Endothelial cell of umbilical vein (primary cell): ENCODE results near the gene RDX. TPM values are rescaled to one million over a fixed set of nuclear protein-coding genes. Genes with fewer than 3 reads are reported as not detected.

Source experiments
- BruUV-seq: library from RNA; stranded (reverse); fragments of 400-500 nt; replicated peaks from 2 replicates; lab custom pipeline; 2021; lab: Mats Ljungman, UMichigan
- CTCF ChIA-PET: fragments of 300-600, 350-600 bp; sonication (Branson Sonifier 250); formaldehyde crosslinking; loops from one replicate; lab custom pipeline; 2021; ENCODE audit warnings: antibody characterized with exemption, inconsistent platforms; lab: Charles Lee
- POLR2A ChIA-PET: fragments of 300-600, 350-600 bp; sonication (Branson Sonifier 250); formaldehyde crosslinking; loops from one replicate; lab custom pipeline; 2021; ENCODE audit warnings: antibody characterized with exemption, inconsistent platforms; lab: Charles Lee
- DNase-seq: peaks from one replicate; pipeline ENCODE4 v3.0.0-alpha.2; 2011; ENCODE audit warnings: low read depth, low spot score
- FAIRE-seq: peaks from 2 replicates; lab custom pipeline; 2011; peaks lifted over from hg19 to GRCh38; lab: Jason Lieb, UNC
- H2AFZ ChIP-seq: 2 replicates; pipeline ENCODE4 v1.6.0; 2012; ENCODE audit warnings: low read depth, low read length, control low read depth, inconsistent platforms
- H3K27ac ChIP-seq: 2 replicates; pipeline ENCODE4 v1.5.1; 2011; ENCODE audit warnings: low read depth, mild to moderate bottlenecking, control low read depth, low read length, moderate library complexity; ENCODE audit not compliant: insufficient read depth
- H3K27me3 ChIP-seq, 2 experiments: 2 replicates each; pipeline versions ENCODE4 v1.6.0 to v1.6.1; 2011; ENCODE audit warnings: low read length in 2 of 2, mixed read lengths in 1 of 2; ENCODE audit not compliant: control insufficient read depth in 2 of 2, insufficient read depth in 2 of 2
- H3K36me3 ChIP-seq, 2 experiments: 2 replicates in 1 of 2; 3 replicates in 1 of 2; pipeline ENCODE4 v1.5.1; 2011; ENCODE audit warnings: low read length in 2 of 2, mild to moderate bottlenecking in 1 of 2, moderate library complexity in 1 of 2; ENCODE audit not compliant: control insufficient read depth in 2 of 2, insufficient read depth in 2 of 2; ENCODE audit errors: extremely low read depth in 1 of 2
- H3K4me1 ChIP-seq: 3 replicates; pipeline ENCODE4 v1.5.1; 2011; ENCODE audit warnings: mild to moderate bottlenecking, low read length; ENCODE audit not compliant: control insufficient read depth, insufficient read depth; ENCODE audit errors: extremely low read depth
- H3K4me2 ChIP-seq: 2 replicates; pipeline ENCODE4 v1.6.1; 2011; ENCODE audit warnings: low read length, control low read depth, mixed read lengths; ENCODE audit not compliant: insufficient read depth
- H3K4me3 ChIP-seq, 3 experiments: fragments of 200-600 bp in 1 of 3; sonication (generic), shearing (Covaris generic) in 1 of 3; replicated peaks in 1 of 3; 2 replicates each; pipeline ENCODE4 v1.5.1; 2011 to 2016; ENCODE audit warnings: control low read depth in 3 of 3, low read length in 3 of 3, mild to moderate bottlenecking in 2 of 3, inconsistent platforms in 1 of 3, low read depth in 1 of 3, moderate library complexity in 1 of 3; ENCODE audit not compliant: insufficient read depth in 1 of 3
- H3K79me2 ChIP-seq: 2 replicates; pipeline ENCODE4 v1.6.0; 2012; ENCODE audit warnings: low read length, inconsistent platforms; ENCODE audit not compliant: control insufficient read depth, insufficient read depth
- H3K9ac ChIP-seq: replicated peaks from 2 replicates; pipeline ENCODE3; 2011; ENCODE audit warnings: low read length, control low read depth; ENCODE audit not compliant: insufficient read depth; ENCODE audit errors: extremely low read depth
- H3K9me1 ChIP-seq: replicated peaks from 3 replicates; pipeline ENCODE4 v1.6.0; 2011; ENCODE audit warnings: mild to moderate bottlenecking, low read length; ENCODE audit not compliant: control insufficient read depth, insufficient read depth; ENCODE audit errors: extremely low read depth
- H3K9me3 ChIP-seq: replicated peaks from 2 replicates; pipeline ENCODE4 v1.5.1; 2012; ENCODE audit warnings: low read length, inconsistent platforms; ENCODE audit not compliant: control insufficient read depth, insufficient read depth
- H4K20me1 ChIP-seq: replicated peaks from 2 replicates; pipeline ENCODE3; 2011; ENCODE audit warnings: mild to moderate bottlenecking, low read length; ENCODE audit not compliant: control insufficient read depth, insufficient read depth; ENCODE audit errors: extremely low read depth
- EZH2 ChIP-seq: IDR thresholded peaks from 2 replicates; pipeline ENCODE4 v1.6.1; 2012; ENCODE audit warnings: borderline replicate concordance, low read depth, mild to moderate bottlenecking, moderate library complexity, low read length, inconsistent platforms; ENCODE audit not compliant: severe bottlenecking
- FOS ChIP-seq: IDR thresholded peaks from 2 replicates; pipeline ENCODE4 v1.6.1; 2011; ENCODE audit warnings: mild to moderate bottlenecking, low read length, moderate library complexity, borderline replicate concordance; ENCODE audit not compliant: insufficient read depth
- GATA2 ChIP-seq: IDR thresholded peaks from 2 replicates; pipeline ENCODE4 v1.7.0; 2011; ENCODE audit warnings: low read depth, mild to moderate bottlenecking, moderate library complexity, mixed read lengths, low read length; ENCODE audit not compliant: insufficient read length, insufficient read depth
- JUN ChIP-seq: IDR thresholded peaks from 2 replicates; pipeline ENCODE4 v1.6.1; 2011; ENCODE audit warnings: borderline replicate concordance, low read depth; ENCODE audit not compliant: insufficient read length, insufficient read depth
- MYC ChIP-seq: IDR thresholded peaks from one replicate; pipeline ENCODE4 v1.6.1; 2011; ENCODE audit warnings: mild to moderate bottlenecking, low read depth, low read length
- POLR2A ChIP-seq: IDR thresholded peaks from 2 replicates; pipeline ENCODE4 v1.6.1; 2012; ENCODE audit warnings: low read depth, mild to moderate bottlenecking, control low read depth, low read length
- POLR2AphosphoS5 ChIP-seq: IDR thresholded peaks from 2 replicates; pipeline ENCODE4 v1.6.1; 2012; ENCODE audit warnings: low read depth, mild to moderate bottlenecking, control low read depth, low read length, moderate library complexity; ENCODE audit not compliant: insufficient read depth
- dilution Hi-C: fragments of 300-500 bp; cut with MboI; formaldehyde crosslinking; loops from one replicate; pipeline ENCODE4 v1.15.0; 2019; ENCODE audit warnings: low sequenced_read_pairs; ENCODE audit not compliant: extremely low pct_ligation_motif_present
- intact Hi-C: fragments of 100-400 bp; cut with micrococcal nuclease; formaldehyde crosslinking; loops from one replicate; pipeline ENCODE4 v1.10.0; 2022
- polyA plus RNA-seq, 4 experiments: library from polyadenylated mRNA; depleted of rRNA in 3 of 4; stranded (reverse) in 3 of 4; unstranded in 1 of 4; fragments of >200 nt; gene quantifications; 2 replicates each; pipeline versions ENCODE4 v1.2.1 to v1.2.3, GENCODE V29; 2011 to 2012; ENCODE audit warnings: missing spikeins in 1 of 4
- total RNA-seq: library from RNA; stranded (reverse); gene quantifications from 2 replicates; pipeline ENCODE4 v1.2.3, GENCODE V29; 2021
- TF ChIP-seq, protein P1 (sequence below), 2 donors: IDR thresholded peaks; 1 replicate in 1 of 2; 2 replicates in 1 of 2; pipeline ENCODE4 v1.5.1; 2011; ENCODE audit warnings: low read length in 2 of 2, mild to moderate bottlenecking in 2 of 2, moderate library complexity in 2 of 2, control low read depth in 1 of 2, inconsistent platforms in 1 of 2, low read depth in 1 of 2; ENCODE audit not compliant: insufficient read depth in 1 of 2; ENCODE audit errors: extremely low read depth in 1 of 2
- TF ChIP-seq, protein P2 (sequence below): IDR thresholded peaks from 2 replicates; pipeline ENCODE4 v1.6.1; 2011; ENCODE audit not compliant: insufficient read depth, insufficient read length

RDX gene
- total and polyA plus RNA-seq, 2 donors (not counting 3 experiments of a cell fraction or from before 2014, with no cell fraction given) = 47.9 to 280 TPM

DNA sequence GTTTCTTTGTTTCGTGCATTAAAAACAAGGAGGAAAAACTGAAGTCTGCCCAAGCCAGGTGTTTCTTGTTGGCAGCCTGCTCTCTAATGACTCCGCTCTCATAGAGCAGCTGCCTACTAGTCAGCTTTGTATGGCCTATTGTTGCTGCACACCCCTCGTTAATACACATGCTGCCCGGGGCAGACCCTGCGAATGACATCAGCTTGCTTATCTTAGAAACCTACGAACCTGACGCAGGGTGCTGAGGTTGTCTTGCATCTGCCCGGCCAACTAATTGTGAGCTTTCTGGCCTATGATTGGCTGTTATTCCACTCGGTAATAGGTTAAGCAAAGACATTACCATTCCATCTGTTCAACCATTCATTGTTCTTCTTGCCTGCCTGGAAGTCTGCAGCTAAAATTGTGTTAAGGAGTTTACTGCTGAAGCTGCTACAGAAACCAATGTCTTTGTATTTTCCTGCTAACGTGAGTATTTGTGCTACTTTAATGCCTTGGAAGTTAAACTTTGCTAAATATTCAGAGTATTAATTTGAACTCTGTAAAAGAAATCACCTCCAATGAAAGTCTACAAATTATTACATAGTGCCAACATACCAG lies 165.7 kb downstream of the RDX start:
- ChIA-PET CTCF (interaction anchor here (1.1 to 1.3 kb wide), 3 partner anchors 9 to 18 kb away, joined by 3 to 4 read pairs (median 3); no protein-coding TSS in a partner anchor), POLR2A (no interaction called here)
- Histone ChIP-seq H4K20me1 (peaks cover 3% of the 10 kb centered on the region), H2AFZ (no peak overlapping the region), H3K4me3 (no peak overlapping the region), H3K4me2 (no peak overlapping the region), H3K9ac (no peak overlapping the region), H3K27me3 (no peaks in the 10 kb centered on the region), H3K27ac (no peak overlapping the region), H3K9me1 (no peaks in the 10 kb centered on the region), H3K9me3 (no peaks in the 10 kb centered on the region), H3K36me3 (no peaks in the 10 kb centered on the region), H3K79me2 (peaks cover 34% of the 10 kb centered on the region), H3K4me1 (no peaks in the 10 kb centered on the region)
- dilution Hi-C loops (no loop called here), intact Hi-C loops (no loop called here)
- peak; percentile 62 for DNase-seq
- no TSS peak for BruUV-seq
- no peak for FAIRE-seq
- TF ChIP-seq POLR2AphosphoS5 (no peak), POLR2A (no peak), FOS (no peak), JUN (no peak), EZH2 (no peak), MYC (no peak), GATA2 (no peak)
- TF ChIP-seq, protein P1, sequence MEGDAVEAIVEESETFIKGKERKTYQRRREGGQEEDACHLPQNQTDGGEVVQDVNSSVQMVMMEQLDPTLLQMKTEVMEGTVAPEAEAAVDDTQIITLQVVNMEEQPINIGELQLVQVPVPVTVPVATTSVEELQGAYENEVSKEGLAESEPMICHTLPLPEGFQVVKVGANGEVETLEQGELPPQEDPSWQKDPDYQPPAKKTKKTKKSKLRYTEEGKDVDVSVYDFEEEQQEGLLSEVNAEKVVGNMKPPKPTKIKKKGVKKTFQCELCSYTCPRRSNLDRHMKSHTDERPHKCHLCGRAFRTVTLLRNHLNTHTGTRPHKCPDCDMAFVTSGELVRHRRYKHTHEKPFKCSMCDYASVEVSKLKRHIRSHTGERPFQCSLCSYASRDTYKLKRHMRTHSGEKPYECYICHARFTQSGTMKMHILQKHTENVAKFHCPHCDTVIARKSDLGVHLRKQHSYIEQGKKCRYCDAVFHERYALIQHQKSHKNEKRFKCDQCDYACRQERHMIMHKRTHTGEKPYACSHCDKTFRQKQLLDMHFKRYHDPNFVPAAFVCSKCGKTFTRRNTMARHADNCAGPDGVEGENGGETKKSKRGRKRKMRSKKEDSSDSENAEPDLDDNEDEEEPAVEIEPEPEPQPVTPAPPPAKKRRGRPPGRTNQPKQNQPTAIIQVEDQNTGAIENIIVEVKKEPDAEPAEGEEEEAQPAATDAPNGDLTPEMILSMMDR (IDR thresholded peaks at IDR 0.05; ENCODE audit: extremely low read depth in 1 of 2, insufficient read depth in 1 of 2, low read depth in 1 of 2, low read length in 2 of 2) = no peak
- TF ChIP-seq, protein P2, sequence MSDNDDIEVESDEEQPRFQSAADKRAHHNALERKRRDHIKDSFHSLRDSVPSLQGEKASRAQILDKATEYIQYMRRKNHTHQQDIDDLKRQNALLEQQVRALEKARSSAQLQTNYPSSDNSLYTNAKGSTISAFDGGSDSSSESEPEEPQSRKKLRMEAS = no peak
